HG02642 (cell line): Measurements from ENCODE around the gene SCLT1.

Source experiments
- ATAC-seq: cut with Tn5 transposase; IDR thresholded peaks from one replicate; pipeline ENCODE4 v1.9.1; 2021; ENCODE audit warnings: mild to moderate bottlenecking; ENCODE audit not compliant: unreplicated experiment, poor library complexity

Gene SCLT1

GRCh38 chr4:128974136-128974581 lies 119.2 kb downstream of the SCLT1 start:
- no peak for ATAC-seq

- no peak for ATAC-seq
These were observed 120.0 kb downstream of the SCLT1 start for GRCh38 chr4:128973384-128973783.

- no peak for ATAC-seq
These were observed 131.9 kb downstream of the SCLT1 start for GRCh38 chr4:128961405-128961804.

GRCh38 chr4:128958194-128958593 lies 135.1 kb downstream of the SCLT1 start:
- ATAC-seq, result no peak

GRCh38 chr4:128957459-128957858 lies 135.9 kb downstream of the SCLT1 start:
- no peak for ATAC-seq

- no peak for ATAC-seq
These were observed 137.6 kb downstream of the SCLT1 start for GRCh38 chr4:128955751-128956150.

GRCh38 chr4:128954941-128955340 lies 138.4 kb downstream of the SCLT1 start:
- ATAC-seq, result no peak

- ATAC-seq, result no peak
These were observed 142.0 kb downstream of the SCLT1 start for GRCh38 chr4:128951316-128951715.

- no peak for ATAC-seq
These were observed 142.5 kb downstream of the SCLT1 start for GRCh38 chr4:128950796-128951195.

- no peak for ATAC-seq
These were observed 146.4 kb downstream of the SCLT1 start for GRCh38 chr4:128946916-128947315.

- no peak for ATAC-seq
These were observed 150.7 kb downstream of the SCLT1 start for GRCh38 chr4:128942607-128943006.

GRCh38 chr4:128940971-128941370 lies 152.4 kb downstream of the SCLT1 start:
- no peak for ATAC-seq

- ATAC-seq, result no peak
These were observed 163.3 kb downstream of the SCLT1 start for GRCh38 chr4:128930051-128930450.

- no peak for ATAC-seq
These were observed 168.4 kb downstream of the SCLT1 start for GRCh38 chr4:128924951-128925350.

GRCh38 chr4:128921954-128922353 lies 171.4 kb downstream of the SCLT1 start:
- no peak for ATAC-seq

GRCh38 chr4:128917781-128918180 lies 175.6 kb downstream of the SCLT1 start:
- ATAC-seq, result peak; percentile 76

- peak; percentile 76 for ATAC-seq
These were observed 176.5 kb downstream of the SCLT1 start for GRCh38 chr4:128916832-128917231.

- ATAC-seq, result no peak
These were observed 177.8 kb downstream of the SCLT1 start for GRCh38 chr4:128915544-128915943.

GRCh38 chr4:128913228-128913627 lies 180.1 kb downstream of the SCLT1 start:
- ATAC-seq, result no peak

- ATAC-seq, result no peak
These were observed 184.6 kb downstream of the SCLT1 start for GRCh38 chr4:128908735-128909134.

- no peak for ATAC-seq
These were observed 185.4 kb downstream of the SCLT1 start for GRCh38 chr4:128907981-128908380.

GRCh38 chr4:128906581-128906980 lies 186.8 kb downstream of the SCLT1 start:
- no peak for ATAC-seq

GRCh38 chr4:128904821-128905220 lies 188.5 kb downstream of the SCLT1 start:
- ATAC-seq, result no peak
